HepG2 (cell line): ENCODE measurements around the gene TMEM120A. TPM values are rescaled to one million over a fixed set of nuclear protein-coding genes. Genes with fewer than 3 reads are reported as not detected.

Experiments used
- GATAD2A ChIP-seq: IDR thresholded peaks from 2 replicates; pipeline ENCODE4 v1.6.1; 2016
- GMEB2 ChIP-seq: IDR thresholded peaks from 2 replicates; pipeline ENCODE4 v1.6.1; 2016; ENCODE audit warnings: missing biosample characterization, missing genetic modification reagents, low read depth
- KDM5B ChIP-seq: sonication (generic); formaldehyde crosslinking; IDR thresholded peaks from 2 replicates; pipeline ENCODE4 v1.4.0; 2020; ENCODE audit warnings: missing genetic modification reagents, mild to moderate bottlenecking, borderline replicate concordance
- MAX ChIP-seq: IDR thresholded peaks from 2 replicates; pipeline ENCODE4 v1.6.1; 2012; ENCODE audit warnings: inconsistent platforms
- NFRKB ChIP-seq: fragments of 450-650 bp; IDR thresholded peaks from 2 replicates; pipeline ENCODE4 v1.6.1; 2017
- ONECUT2 ChIP-seq: sonication (generic); formaldehyde crosslinking; IDR thresholded peaks from 2 replicates; pipeline ENCODE4 v1.4.0; 2020; ENCODE audit warnings: missing genetic modification reagents
- TGIF2 ChIP-seq: IDR thresholded peaks from 2 replicates; pipeline ENCODE4 v1.6.1; 2016; ENCODE audit warnings: control low read depth, missing compliant biosample characterization
- TOE1 ChIP-seq: sonication (generic); formaldehyde crosslinking; IDR thresholded peaks from 2 replicates; pipeline ENCODE4 v1.4.0; 2020; ENCODE audit warnings: mild to moderate bottlenecking, missing genetic modification reagents
- ZBTB21 ChIP-seq: sonication (generic); formaldehyde crosslinking; IDR thresholded peaks from 2 replicates; pipeline ENCODE4 v1.4.0; 2020; ENCODE audit warnings: missing genetic modification reagents
- ZBTB34 ChIP-seq: sonication (generic); formaldehyde crosslinking; IDR thresholded peaks from 2 replicates; pipeline ENCODE4 v1.8.0; 2022; ENCODE audit warnings: mild to moderate bottlenecking, missing genetic modification reagents
- ZBTB44 ChIP-seq: sonication (generic); formaldehyde crosslinking; IDR thresholded peaks from 2 replicates; pipeline ENCODE4 v1.4.0; 2020; ENCODE audit warnings: missing genetic modification reagents
- ZNF207 ChIP-seq: fragments of 450-650 bp; IDR thresholded peaks from 2 replicates; pipeline ENCODE4 v1.6.1; 2016; ENCODE audit warnings: antibody characterized with exemption, borderline replicate concordance
- ZNF781 ChIP-seq: sonication (generic); formaldehyde crosslinking; IDR thresholded peaks from 2 replicates; pipeline ENCODE4 v1.5.1; 2020; ENCODE audit warnings: borderline replicate concordance, mild to moderate bottlenecking, missing genetic modification reagents; ENCODE audit errors: not compliant biosample characterization
- ZXDC ChIP-seq: sonication (generic); formaldehyde crosslinking; IDR thresholded peaks from 2 replicates; pipeline ENCODE4 v1.5.0; 2020; ENCODE audit warnings: mild to moderate bottlenecking, missing genetic modification reagents
- polyA plus RNA-seq, 8 experiments: library from polyadenylated mRNA; depleted of rRNA in 3 of 8; stranded (reverse) in 7 of 8; unstranded in 1 of 8; fragments of >200 nt; fragmentation: Illumina TruSeq in 4 of 8; extraction: Trizol in 4 of 8; gene quantifications; 2 replicates each; pipeline versions ENCODE4 v1.2.1 to v1.2.3, GENCODE V29; 2011 to 2016; ENCODE audit warnings: low read depth in 4 of 8, missing spikeins in 1 of 8, mixed read lengths in 1 of 8; ENCODE audit not compliant: insufficient read depth in 1 of 8
- total RNA-seq, 5 experiments: library from RNA; depleted of rRNA; stranded (reverse); fragments of >200 nt; fragmentation: Illumina TruSeq; extraction: Trizol; gene quantifications; 2 replicates each; pipeline ENCODE4 v1.2.3, GENCODE V29; 2016; ENCODE audit warnings: low read depth in 1 of 5
- TF ChIP-seq, protein P1 (sequence below): sonication (generic); formaldehyde crosslinking; IDR thresholded peaks from 2 replicates; pipeline ENCODE4 v1.4.0; 2020; ENCODE audit warnings: missing genetic modification reagents

Gene TMEM120A
- total and polyA plus RNA-seq, 2 of the 13 experiments (the other 11 are each of a cell fraction or from before 2014, with no cell fraction given): 40.3 to 102 TPM

GRCh38 chr7:75962607-75963380, 31.6 kb downstream of the TMEM120A start (continued):
- TF ChIP-seq ZXDC (CRISPR knock-in tag): no peak
- TF ChIP-seq GATAD2A (CRISPR knock-in tag): peak; percentile 91
- no peak for TF ChIP-seq GMEB2 (CRISPR knock-in tag)
- no peak for TF ChIP-seq ZBTB44 (CRISPR knock-in tag)
- no peak for TF ChIP-seq ZBTB34 (CRISPR knock-in tag)
- TF ChIP-seq ZNF781 (CRISPR knock-in tag): no peak
- TF ChIP-seq KDM5B (CRISPR knock-in tag): no peak
- no peak for TF ChIP-seq ONECUT2 (CRISPR knock-in tag)
- TF ChIP-seq NFRKB: no peak
- no peak for TF ChIP-seq ZNF207
- TF ChIP-seq TOE1 (CRISPR knock-in tag): no peak
- peak; percentile 47; the same call in 1 of the 2 replicates for TF ChIP-seq MAX
- TF ChIP-seq TGIF2: 0 out of 2 replicates have a peak, but pooled peaks have one; percentile 18
- TF ChIP-seq ZBTB21 (CRISPR knock-in tag): no peak
- TF ChIP-seq, protein P1, sequence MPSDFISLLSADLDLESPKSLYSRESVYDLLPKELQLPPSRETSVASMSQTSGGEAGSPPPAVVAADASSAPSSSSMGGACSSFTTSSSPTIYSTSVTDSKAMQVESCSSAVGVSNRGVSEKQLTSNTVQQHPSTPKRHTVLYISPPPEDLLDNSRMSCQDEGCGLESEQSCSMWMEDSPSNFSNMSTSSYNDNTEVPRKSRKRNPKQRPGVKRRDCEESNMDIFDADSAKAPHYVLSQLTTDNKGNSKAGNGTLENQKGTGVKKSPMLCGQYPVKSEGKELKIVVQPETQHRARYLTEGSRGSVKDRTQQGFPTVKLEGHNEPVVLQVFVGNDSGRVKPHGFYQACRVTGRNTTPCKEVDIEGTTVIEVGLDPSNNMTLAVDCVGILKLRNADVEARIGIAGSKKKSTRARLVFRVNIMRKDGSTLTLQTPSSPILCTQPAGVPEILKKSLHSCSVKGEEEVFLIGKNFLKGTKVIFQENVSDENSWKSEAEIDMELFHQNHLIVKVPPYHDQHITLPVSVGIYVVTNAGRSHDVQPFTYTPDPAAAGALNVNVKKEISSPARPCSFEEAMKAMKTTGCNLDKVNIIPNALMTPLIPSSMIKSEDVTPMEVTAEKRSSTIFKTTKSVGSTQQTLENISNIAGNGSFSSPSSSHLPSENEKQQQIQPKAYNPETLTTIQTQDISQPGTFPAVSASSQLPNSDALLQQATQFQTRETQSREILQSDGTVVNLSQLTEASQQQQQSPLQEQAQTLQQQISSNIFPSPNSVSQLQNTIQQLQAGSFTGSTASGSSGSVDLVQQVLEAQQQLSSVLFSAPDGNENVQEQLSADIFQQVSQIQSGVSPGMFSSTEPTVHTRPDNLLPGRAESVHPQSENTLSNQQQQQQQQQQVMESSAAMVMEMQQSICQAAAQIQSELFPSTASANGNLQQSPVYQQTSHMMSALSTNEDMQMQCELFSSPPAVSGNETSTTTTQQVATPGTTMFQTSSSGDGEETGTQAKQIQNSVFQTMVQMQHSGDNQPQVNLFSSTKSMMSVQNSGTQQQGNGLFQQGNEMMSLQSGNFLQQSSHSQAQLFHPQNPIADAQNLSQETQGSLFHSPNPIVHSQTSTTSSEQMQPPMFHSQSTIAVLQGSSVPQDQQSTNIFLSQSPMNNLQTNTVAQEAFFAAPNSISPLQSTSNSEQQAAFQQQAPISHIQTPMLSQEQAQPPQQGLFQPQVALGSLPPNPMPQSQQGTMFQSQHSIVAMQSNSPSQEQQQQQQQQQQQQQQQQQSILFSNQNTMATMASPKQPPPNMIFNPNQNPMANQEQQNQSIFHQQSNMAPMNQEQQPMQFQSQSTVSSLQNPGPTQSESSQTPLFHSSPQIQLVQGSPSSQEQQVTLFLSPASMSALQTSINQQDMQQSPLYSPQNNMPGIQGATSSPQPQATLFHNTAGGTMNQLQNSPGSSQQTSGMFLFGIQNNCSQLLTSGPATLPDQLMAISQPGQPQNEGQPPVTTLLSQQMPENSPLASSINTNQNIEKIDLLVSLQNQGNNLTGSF: no peak
